GM19351 (cell line): ENCODE results near the gene CFAP251.
"Not testable (repeated sequence)": the region's sequence is repeated elsewhere in the genome, so short reads cannot be mapped to it uniquely, and the experiment has no call there.

Source experiments
- ATAC-seq: cut with Tn5 transposase; IDR thresholded peaks from one replicate; pipeline ENCODE4 v1.9.1; 2021; ENCODE audit warnings: mild to moderate bottlenecking, moderate library complexity; ENCODE audit not compliant: unreplicated experiment

Gene CFAP251

GRCh38 chr12:121908702-121909101, 9.7 kb upstream of the CFAP251 start:
- no peak for ATAC-seq

- ATAC-seq, result no peak
Observed at GRCh38 chr12:121911824-121912585, 6.4 kb upstream of the CFAP251 start.

DNA sequence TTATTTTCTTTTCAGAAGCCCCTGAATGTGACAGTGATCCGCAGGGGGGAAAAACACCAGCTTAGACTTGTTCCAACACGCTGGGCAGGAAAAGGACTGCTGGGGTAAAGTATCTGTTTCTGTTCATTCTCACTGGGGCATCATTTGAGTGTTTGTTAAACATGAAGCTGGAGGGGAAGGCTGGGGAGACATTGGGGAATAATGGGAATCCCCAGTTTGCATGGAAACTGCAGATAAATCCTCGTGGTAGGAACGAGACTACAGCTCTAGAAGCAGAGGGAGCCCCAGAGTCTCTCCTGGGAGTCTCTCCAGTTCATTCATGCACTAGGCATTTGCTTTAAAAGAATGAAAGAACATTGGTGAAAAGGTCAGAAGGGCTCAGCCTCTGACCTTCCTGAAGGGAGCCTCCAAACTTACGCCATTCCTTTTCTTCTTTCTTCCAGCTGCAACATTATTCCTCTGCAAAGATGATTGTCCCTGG, 2.5 kb upstream of the CFAP251 start:
- ATAC-seq, result no peak

- no peak for ATAC-seq
Observed at GRCh38 chr12:121916719-121917118, 1.7 kb upstream of the CFAP251 start.

DNA sequence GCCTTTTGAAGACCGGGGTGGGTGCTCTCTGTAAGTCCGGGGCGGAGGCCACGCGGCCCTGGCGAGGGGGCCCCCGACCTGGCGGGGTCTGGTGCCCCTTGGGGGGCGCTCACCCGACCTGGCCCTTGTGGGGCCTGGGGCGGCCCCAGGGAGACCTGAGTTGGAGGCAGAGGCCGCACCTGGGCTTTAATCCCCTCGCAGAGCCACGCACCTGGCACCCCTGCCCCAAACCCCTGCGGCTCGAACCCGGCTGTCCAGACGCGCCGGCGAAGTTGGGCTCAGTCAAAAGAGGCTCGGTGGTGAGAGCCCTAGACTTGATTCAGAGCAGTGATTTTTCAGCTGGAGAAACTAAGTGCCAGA, 267 bp downstream of the CFAP251 start:
- ATAC-seq, result no peak

GRCh38 chr12:121921066-121921465, 2.7 kb downstream of the CFAP251 start:
- no peak for ATAC-seq

DNA sequence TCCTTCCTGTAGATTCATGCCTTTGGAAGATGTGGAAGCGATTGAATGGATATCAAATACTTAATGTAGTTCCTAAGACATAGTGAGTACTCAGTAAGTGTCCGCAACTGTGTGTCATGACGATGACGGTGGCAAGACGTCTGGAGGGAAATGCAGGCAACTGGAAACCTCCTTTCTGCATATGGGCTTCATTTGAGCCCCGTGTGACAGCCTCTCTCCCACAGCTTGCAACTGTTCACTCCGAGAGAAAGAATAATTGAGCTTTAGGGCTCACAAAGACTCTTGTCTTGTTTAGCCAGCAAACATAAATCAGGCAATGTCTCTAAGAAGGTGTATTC, 6.9 kb downstream of the CFAP251 start:
- no peak for ATAC-seq

GRCh38 chr12:121926874-121927706, 8.7 kb downstream of the CFAP251 start:
- peak; percentile 57 for ATAC-seq

GRCh38 chr12:121927813-121928212, 9.4 kb downstream of the CFAP251 start:
- no peak for ATAC-seq

GRCh38 chr12:121929545-121929944, 11.2 kb downstream of the CFAP251 start:
- ATAC-seq, result not testable (repeated sequence)

GRCh38 chr12:121930862-121931261, 12.5 kb downstream of the CFAP251 start:
- ATAC-seq, result no peak

GRCh38 chr12:121932176-121932536, 13.8 kb downstream of the CFAP251 start:
- no peak for ATAC-seq

GRCh38 chr12:121932914-121933521, 14.6 kb downstream of the CFAP251 start:
- ATAC-seq, result no peak

DNA sequence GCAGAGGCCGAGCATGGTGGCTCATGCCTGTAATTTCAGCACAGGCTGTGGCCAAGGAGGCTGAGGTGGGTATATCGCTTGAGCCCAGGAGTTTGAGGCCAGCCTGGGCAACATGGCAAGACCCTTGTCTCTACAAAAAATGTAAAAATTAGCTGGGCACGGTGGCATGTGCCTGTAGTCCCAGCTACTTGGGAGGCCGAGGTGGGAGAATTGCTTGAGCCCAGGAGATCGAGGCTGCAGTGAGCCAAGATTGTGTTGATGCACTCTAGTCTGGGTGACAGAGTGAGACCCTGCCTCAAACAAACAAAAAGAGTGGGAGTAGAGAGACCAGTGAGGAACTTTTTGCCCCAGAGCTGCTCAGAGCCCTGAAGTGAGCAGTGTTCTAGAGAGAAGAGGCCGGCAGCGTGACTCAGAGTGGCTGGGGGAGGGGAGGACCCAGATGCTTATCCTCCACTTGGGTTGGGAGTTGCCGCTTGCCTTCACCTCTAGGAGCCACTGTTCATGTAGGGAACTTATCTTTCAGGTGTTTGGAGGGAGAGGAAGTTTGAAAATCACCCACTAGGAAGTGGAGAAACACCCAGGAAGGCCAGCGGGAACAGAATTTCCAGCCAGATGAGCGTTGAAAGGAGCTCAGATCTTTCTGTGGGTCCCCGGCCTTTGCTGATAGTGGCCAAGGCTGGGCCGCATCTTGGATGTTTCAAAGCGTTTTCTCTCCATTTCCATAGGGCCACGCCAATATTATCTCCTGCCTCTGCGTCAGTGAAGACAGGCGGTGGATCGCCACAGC, 15.3 kb downstream of the CFAP251 start:
- ATAC-seq, result no peak

GRCh38 chr12:121934309-121934664, 15.9 kb downstream of the CFAP251 start:
- no peak for ATAC-seq

DNA sequence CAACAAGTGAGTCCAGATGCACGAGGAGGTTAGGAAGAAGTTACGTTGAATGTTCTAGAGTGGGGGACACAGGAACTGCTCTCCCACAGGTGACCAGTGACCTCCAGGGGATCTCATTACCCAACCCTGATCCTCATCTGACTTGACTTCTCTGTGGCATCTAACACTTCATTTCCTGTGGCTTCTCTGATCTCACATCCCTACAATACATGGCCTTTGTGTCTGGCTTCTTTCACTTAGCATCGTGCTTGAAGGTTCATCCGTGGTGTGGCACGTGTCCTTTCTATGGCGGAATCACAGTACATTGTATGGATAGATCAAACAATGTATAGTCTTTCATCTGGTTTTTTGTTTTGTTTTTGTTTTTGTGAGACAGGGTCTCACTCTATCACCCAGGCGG, 19.3 kb downstream of the CFAP251 start:
- no peak for ATAC-seq

DNA sequence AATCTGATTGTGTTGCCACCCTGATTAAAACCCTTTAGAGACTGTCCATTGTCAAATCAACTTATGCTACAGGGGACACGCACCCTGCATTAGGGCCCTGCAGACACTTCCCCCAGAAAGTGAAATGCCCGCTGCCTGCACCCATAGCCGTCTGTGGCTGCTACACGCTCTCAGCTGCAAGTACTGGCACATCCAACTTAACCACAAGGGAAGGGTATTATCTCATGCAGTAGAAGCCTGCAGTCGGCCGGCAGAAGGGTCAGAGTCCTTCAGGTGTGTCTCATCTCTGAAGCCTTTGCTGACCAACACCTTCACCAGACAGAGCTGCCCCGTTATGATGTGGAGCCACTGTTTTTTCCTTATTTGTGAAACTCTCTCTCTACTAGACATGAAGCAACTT, 20.8 kb downstream of the CFAP251 start:
- no peak for ATAC-seq

- ATAC-seq, result no peak
Observed at GRCh38 chr12:121939992-121940766, 21.8 kb downstream of the CFAP251 start.

- no peak for ATAC-seq
Observed at GRCh38 chr12:121942145-121942718, 23.8 kb downstream of the CFAP251 start.

DNA sequence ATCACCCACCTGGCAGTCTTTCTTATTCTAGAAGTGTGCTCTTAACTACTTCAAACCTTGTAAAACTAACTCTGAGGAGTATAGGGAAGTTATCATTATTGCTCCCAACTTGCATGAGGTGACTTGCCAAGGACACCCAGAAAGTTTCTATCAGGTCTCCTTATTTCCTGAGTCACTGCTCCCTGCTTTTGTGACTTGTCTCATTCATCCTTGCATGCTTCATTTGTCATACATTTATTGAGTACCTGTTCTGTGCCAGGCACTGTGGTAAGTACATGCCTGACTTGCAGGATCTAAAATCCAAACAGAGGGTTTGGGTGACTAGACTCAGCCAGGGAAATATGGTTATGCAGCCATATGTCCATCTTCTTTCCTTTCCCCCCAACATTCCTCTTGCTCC, 25.5 kb downstream of the CFAP251 start:
- ATAC-seq, result no peak
